ENCODE measurements around the gene LRRFIP2.

LRRFIP2 gene

DNA sequence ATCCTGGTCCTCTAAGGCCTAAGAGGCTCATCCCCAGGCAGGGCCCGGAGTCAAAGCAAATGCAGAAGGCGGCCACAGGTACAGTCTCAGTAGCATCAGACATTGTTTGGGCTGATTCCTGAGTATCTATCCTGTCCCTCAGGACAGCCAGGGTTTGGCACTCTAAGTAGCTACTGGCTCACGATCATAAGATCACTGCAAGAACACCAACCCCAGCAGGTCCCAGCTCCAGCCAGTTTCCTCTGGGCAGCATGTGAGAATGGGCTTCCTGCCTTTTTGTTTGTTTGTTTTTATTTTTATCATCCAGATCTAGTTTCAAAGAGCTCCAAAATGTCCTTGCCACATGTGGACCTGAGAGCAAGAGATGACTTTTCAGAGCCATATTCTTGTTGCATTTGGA is 32.7 kb downstream of the LRRFIP2 start:
- H3K4me3 ChIP-seq (ENCODE audit: low read depth, low read length) = no peak overlapping the region
- TF ChIP-seq, protein P1, sequence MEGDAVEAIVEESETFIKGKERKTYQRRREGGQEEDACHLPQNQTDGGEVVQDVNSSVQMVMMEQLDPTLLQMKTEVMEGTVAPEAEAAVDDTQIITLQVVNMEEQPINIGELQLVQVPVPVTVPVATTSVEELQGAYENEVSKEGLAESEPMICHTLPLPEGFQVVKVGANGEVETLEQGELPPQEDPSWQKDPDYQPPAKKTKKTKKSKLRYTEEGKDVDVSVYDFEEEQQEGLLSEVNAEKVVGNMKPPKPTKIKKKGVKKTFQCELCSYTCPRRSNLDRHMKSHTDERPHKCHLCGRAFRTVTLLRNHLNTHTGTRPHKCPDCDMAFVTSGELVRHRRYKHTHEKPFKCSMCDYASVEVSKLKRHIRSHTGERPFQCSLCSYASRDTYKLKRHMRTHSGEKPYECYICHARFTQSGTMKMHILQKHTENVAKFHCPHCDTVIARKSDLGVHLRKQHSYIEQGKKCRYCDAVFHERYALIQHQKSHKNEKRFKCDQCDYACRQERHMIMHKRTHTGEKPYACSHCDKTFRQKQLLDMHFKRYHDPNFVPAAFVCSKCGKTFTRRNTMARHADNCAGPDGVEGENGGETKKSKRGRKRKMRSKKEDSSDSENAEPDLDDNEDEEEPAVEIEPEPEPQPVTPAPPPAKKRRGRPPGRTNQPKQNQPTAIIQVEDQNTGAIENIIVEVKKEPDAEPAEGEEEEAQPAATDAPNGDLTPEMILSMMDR (IDR thresholded peaks at IDR 0.05; ENCODE audit: low read depth, low read length) = no peak
- in situ Hi-C loops (cut with HindIII; ENCODE audit: low sequenced_read_pairs) = no loop called here
- DNase-seq (ENCODE audit: low read depth, low spot score) = no peak

DNA sequence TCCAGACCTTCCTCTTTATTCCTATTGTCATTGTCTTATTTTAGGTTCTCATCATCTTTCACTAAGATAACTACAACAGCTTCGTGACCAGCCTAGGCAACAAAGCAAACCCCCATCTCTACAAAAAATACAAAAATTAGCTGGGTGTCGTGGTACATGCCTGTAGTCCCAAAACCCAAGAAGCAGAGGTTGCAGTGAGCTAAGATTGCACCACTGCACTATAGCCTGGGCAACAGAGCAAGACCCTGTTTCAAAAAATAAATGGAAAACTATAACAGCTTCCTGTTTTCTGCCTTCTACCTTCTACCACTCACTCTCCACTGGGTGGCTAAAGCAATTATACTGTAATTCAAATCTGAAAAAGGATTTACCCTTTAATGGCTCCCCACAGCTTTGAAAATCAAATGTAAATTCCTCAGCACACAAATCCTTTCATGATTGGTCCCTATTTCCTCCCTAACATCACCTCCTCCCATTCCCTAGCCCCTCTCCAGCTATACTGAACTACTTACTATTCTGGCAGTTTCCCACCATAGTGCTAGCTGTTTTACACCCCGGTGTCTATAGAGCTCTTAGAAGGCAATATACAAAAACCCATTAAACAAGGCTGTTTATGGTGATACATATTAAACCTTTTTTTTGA is 33.4 kb downstream of the LRRFIP2 start:
- in situ Hi-C loops (cut with HindIII; ENCODE audit: low sequenced_read_pairs) = no loop called here
- TF ChIP-seq, protein P1 (IDR thresholded peaks at IDR 0.05; ENCODE audit: low read depth, low read length) = no peak
- no peak overlapping the region for H3K4me3 ChIP-seq (ENCODE audit: low read depth, low read length)
- no peak for DNase-seq (ENCODE audit: low read depth, low spot score)

DNA sequence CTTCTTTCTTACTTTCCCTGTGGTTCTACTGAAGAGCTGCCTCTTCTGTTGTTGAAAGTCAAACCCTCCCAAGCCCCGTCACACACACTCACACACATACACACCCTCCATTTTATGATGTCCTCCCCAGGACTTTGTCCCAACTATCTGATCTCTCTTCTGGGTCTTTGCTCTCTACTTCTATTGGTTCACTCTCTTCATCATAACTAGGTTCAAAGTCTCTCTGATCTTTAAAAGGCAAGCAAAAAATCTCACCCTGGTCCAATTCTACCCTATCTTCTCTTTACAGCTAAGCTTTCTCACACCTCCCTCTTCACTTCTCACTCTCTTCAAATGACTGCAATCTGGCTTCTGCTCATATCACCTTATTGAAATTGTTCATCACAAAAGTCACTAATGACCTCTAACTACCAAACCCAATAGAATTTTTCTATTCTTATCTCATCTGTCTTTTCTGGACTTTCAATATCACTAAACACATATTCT is 34.8 kb downstream of the LRRFIP2 start:
- TF ChIP-seq, protein P1 (IDR thresholded peaks at IDR 0.05; ENCODE audit: low read depth, low read length) = no peak
- H3K4me3 ChIP-seq (ENCODE audit: low read depth, low read length) = no peak overlapping the region
- in situ Hi-C loops (cut with HindIII; ENCODE audit: low sequenced_read_pairs) = no loop called here
- no peak for DNase-seq (ENCODE audit: low read depth, low spot score)

DNA sequence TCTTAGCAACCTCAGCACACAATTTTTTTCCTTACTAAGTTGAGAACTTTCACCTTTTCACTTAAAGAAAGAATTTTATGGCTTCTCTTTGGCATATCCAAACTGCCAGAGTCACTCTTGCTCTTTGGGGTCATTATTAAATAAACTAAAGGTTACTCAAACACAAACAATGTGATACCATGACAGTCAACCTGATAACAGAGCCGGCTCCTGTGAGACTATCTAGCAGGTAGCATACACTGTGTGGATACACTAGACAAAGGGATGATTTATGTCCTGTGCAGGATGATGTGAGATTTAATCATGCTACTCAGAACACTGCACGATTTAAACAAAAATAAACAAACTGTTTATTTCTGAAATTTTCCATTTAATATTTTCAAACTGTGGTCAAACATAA is 35.6 kb downstream of the LRRFIP2 start:
- in situ Hi-C loops (cut with HindIII; ENCODE audit: low sequenced_read_pairs) = no loop called here
- TF ChIP-seq, protein P1 (IDR thresholded peaks at IDR 0.05; ENCODE audit: low read depth, low read length) = no peak
- no peak for DNase-seq (ENCODE audit: low read depth, low spot score)

DNA sequence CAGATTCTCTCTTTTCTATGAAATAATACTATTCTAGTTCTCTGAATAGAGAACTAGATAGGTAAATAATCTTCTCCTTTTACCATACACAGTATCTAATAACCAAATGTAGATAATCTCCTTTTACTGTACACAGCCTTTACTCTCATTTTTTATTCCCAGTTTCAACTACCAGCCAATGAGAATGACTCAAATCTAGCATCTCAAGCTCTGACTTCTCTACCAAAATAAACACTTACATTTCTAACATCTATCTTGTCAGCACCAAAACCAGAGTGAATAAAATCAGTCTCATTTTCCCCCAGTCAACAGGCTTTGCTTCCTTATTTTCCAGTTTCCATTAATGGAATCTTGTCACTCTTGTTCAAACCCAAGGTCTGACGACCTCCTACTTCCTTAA is 36.9 kb downstream of the LRRFIP2 start:
- in situ Hi-C loops (cut with HindIII; ENCODE audit: low sequenced_read_pairs) = no loop called here
- TF ChIP-seq, protein P1 (IDR thresholded peaks at IDR 0.05; ENCODE audit: low read depth, low read length) = no peak

More for the DNA sequence above, 35.6 kb downstream of the LRRFIP2 start:
- H3K4me3 ChIP-seq (ENCODE audit: low read depth, low read length) = no peak overlapping the region

DNA sequence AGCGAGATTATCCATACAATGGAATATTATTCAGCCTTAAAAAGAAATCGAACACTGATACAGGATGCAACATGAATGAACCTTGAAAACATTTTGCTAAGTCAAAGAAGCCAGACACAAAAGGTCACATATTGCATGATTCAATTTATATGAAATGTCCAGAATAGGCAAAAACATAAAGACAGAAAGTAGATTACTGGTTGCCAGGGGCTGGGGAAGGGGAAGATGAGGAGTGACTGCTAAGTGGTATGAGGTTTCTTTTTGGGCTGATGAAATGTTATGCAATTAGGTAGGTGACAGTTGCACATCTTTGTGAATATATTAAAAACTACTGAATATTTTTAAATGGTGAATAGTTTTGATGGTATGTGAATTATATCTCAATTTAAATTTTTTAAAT is 38.3 kb downstream of the LRRFIP2 start:
- in situ Hi-C loops (cut with HindIII; ENCODE audit: low sequenced_read_pairs) = no loop called here
- H3K4me3 ChIP-seq (ENCODE audit: low read depth, low read length) = no peak overlapping the region
- TF ChIP-seq, protein P1 (IDR thresholded peaks at IDR 0.05; ENCODE audit: low read depth, low read length) = no peak
- DNase-seq (ENCODE audit: low read depth, low spot score) = no peak

More for the DNA sequence above, 36.9 kb downstream of the LRRFIP2 start:
- H3K4me3 ChIP-seq (ENCODE audit: low read depth, low read length) = no peak overlapping the region
- no peak for DNase-seq (ENCODE audit: low read depth, low spot score)
